CD14-positive monocyte (primary cell): ENCODE data around the gene NPAS3. TPM values are rescaled to one million over a fixed set of nuclear protein-coding genes. Genes with fewer than 3 reads are reported as not detected.

Experiments used
- DNase-seq, 3 donors: peaks; one replicate each; pipeline ENCODE4 v3.0.0-alpha.2; 2011 to 2022
- H2AFZ ChIP-seq: 2 replicates; pipeline ENCODE4 v1.6.0; 2012; ENCODE audit warnings: mild to moderate bottlenecking, low read depth, low read length, inconsistent platforms; ENCODE audit not compliant: insufficient read depth, poor library complexity, severe bottlenecking
- H3K27ac ChIP-seq, 2 donors: 1 replicate in 1 of 2; 2 replicates in 1 of 2; pipeline ENCODE4 v1.5.1; 2012 to 2013; ENCODE audit warnings: low read length in 2 of 2, control low read depth in 1 of 2, inconsistent platforms in 1 of 2, low read depth in 1 of 2, mild to moderate bottlenecking in 1 of 2
- H3K27me3 ChIP-seq, 2 donors: one replicate each; pipeline versions ENCODE4 v1.6.0 to v1.6.1; 2011 to 2013; ENCODE audit warnings: low read length in 2 of 2; ENCODE audit not compliant: control insufficient read depth in 2 of 2, insufficient read depth in 2 of 2
- H3K36me3 ChIP-seq, 2 donors: replicated peaks in 1 of 2; 1 replicate in 1 of 2; 2 replicates in 1 of 2; pipeline versions ENCODE4 v1.5.1 to v1.6.1; 2012 to 2013; ENCODE audit warnings: low read length in 2 of 2, control low read depth in 1 of 2, inconsistent platforms in 1 of 2, mild to moderate bottlenecking in 1 of 2; ENCODE audit not compliant: insufficient read depth in 2 of 2, control insufficient read depth in 1 of 2
- H3K4me1 ChIP-seq, 2 donors: 1 replicate in 1 of 2; 2 replicates in 1 of 2; pipeline versions ENCODE4 v1.5.1 to v1.6.1; 2012 to 2013; ENCODE audit warnings: low read length in 2 of 2, control low read depth in 1 of 2, inconsistent platforms in 1 of 2, mild to moderate bottlenecking in 1 of 2, moderate library complexity in 1 of 2; ENCODE audit not compliant: insufficient read depth in 2 of 2, control insufficient read depth in 1 of 2
- H3K4me2 ChIP-seq: replicated peaks from 2 replicates; pipeline ENCODE3; 2012; ENCODE audit warnings: low read length, moderate library complexity, mild to moderate bottlenecking; ENCODE audit not compliant: poor library complexity, severe bottlenecking; ENCODE audit errors: extremely low read depth
- H3K4me3 ChIP-seq, 3 experiments: fragments of 200-600 bp in 1 of 3; sonication (generic) in 1 of 3; replicated peaks in 1 of 3; 1 replicate in 2 of 3; 2 replicates in 1 of 3; pipeline ENCODE4 v1.5.1; 2011 to 2013; ENCODE audit warnings: low read length in 3 of 3, mild to moderate bottlenecking in 3 of 3, control low read depth in 2 of 3, low read depth in 2 of 3, inconsistent platforms in 1 of 3, moderate library complexity in 1 of 3
- H3K79me2 ChIP-seq: 2 replicates; pipeline ENCODE4 v1.6.0; 2012; ENCODE audit warnings: mild to moderate bottlenecking, control low read depth, inconsistent platforms, low read length, moderate library complexity; ENCODE audit not compliant: insufficient read depth
- H3K9ac ChIP-seq: 2 replicates; pipeline ENCODE4 v1.6.0; 2017; ENCODE audit warnings: low read length, mild to moderate bottlenecking; ENCODE audit not compliant: insufficient read depth, poor library complexity, severe bottlenecking
- H3K9me3 ChIP-seq, 2 donors: replicated peaks in 1 of 2; 1 replicate in 1 of 2; 2 replicates in 1 of 2; pipeline versions ENCODE4 v1.5.1 to v1.6.1; 2012 to 2013; ENCODE audit warnings: low read length in 2 of 2, control low read depth in 1 of 2; ENCODE audit not compliant: control insufficient read depth in 1 of 2, insufficient read depth in 1 of 2
- H4K20me1 ChIP-seq: 2 replicates; pipeline ENCODE4 v1.6.0; 2012; ENCODE audit warnings: mild to moderate bottlenecking, low read length, control low read depth, moderate library complexity; ENCODE audit not compliant: insufficient read depth
- H3K27ac Mint-ChIP-seq, 7 donors: one replicate each; pipeline ENCODE4 v1.8.0; 2020; ENCODE audit warnings: mild to moderate bottlenecking in 7 of 7, mixed read lengths in 7 of 7, moderate library complexity in 6 of 7, inconsistent platforms in 2 of 7
- H3K27me3 Mint-ChIP-seq, 3 donors: one replicate each; pipeline ENCODE4 v1.8.0; 2021 to 2022; ENCODE audit warnings: low read depth in 3 of 3, mild to moderate bottlenecking in 3 of 3, mixed read lengths in 3 of 3, moderate library complexity in 3 of 3, inconsistent platforms in 1 of 3
- H3K36me3 Mint-ChIP-seq, 2 donors: one replicate each; pipeline ENCODE4 v1.8.0; 2020; ENCODE audit warnings: mixed read lengths in 2 of 2, inconsistent platforms in 1 of 2, mild to moderate bottlenecking in 1 of 2
- H3K4me1 Mint-ChIP-seq: one replicate; pipeline ENCODE4 v1.8.0; 2020; ENCODE audit warnings: mild to moderate bottlenecking, mixed read lengths
- H3K4me3 Mint-ChIP-seq, 2 donors: one replicate each; pipeline ENCODE4 v1.8.0; 2020; ENCODE audit warnings: mild to moderate bottlenecking in 2 of 2, mixed read lengths in 2 of 2, moderate library complexity in 1 of 2
- H3K9me3 Mint-ChIP-seq, 7 donors: one replicate each; pipeline ENCODE4 v1.8.0; 2020 to 2022; ENCODE audit warnings: mixed read lengths in 7 of 7, mild to moderate bottlenecking in 6 of 7, moderate library complexity in 6 of 7, inconsistent platforms in 2 of 7
- CTCF ChIP-seq: fragments of 200-600 bp; IDR thresholded peaks from one replicate; pipeline ENCODE4 v1.8.0; 2022; ENCODE audit warnings: antibody characterized with exemption, mild to moderate bottlenecking
- WGBS: methylation state at CpG from one replicate; pipeline ENCODE4 v1.1.5; 2013; ENCODE audit warnings: missing lambda C conversion rate; ENCODE audit not compliant: insufficient coverage; 5-methylcytosine and 5-hydroxymethylcytosine counted together
- intact Hi-C, 2 donors: fragments of 100-400 bp; cut with micrococcal nuclease; formaldehyde crosslinking; loops; one replicate each; pipeline versions ENCODE4 v1.15.0 to v1.15.1; 2023
- polyA plus RNA-seq, 3 donors: library from polyadenylated mRNA; depleted of rRNA in 1 of 3; unstranded in 2 of 3; stranded (reverse) in 1 of 3; fragments of 300-500 nt in 2 of 3; fragments of >200 nt in 1 of 3; fragmentation: Illumina TruSeq in 2 of 3; gene quantifications; 1 replicate in 2 of 3; 2 replicates in 1 of 3; pipeline ENCODE4 v1.2.3, GENCODE V29; 2012 to 2021

NPAS3 gene
- polyA plus RNA-seq, 3 donors = not detected

- H4K20me1 ChIP-seq = no peaks in the 10 kb centered on the region
- Mint-ChIP-seq H3K4me3 (no peak overlapping the region), H3K36me3 (no peaks in the 10 kb centered on the region), H3K4me1 (no peaks in the 10 kb centered on the region), H3K9me3 (peaks cover 0 to 3% (median 0%) of the 10 kb centered on the region in 7 donors), H3K27ac (no peak overlapping the region), H3K27me3 (no peaks in the 10 kb centered on the region)
- WGBS = 86% methylated on average over 1 of the region's 3 CpGs
- no peaks in the 10 kb centered on the region for H3K36me3 ChIP-seq
- no peak for TF ChIP-seq CTCF
- no peak overlapping the region for H3K4me3 ChIP-seq
- no peak overlapping the region for H3K27ac ChIP-seq
- no peak overlapping the region for H2AFZ ChIP-seq
- no peak overlapping the region for H3K9ac ChIP-seq
- DNase-seq = no peak
- no peaks in the 10 kb centered on the region for H3K4me1 ChIP-seq
- no peaks in the 10 kb centered on the region for H3K27me3 ChIP-seq
- no peaks in the 10 kb centered on the region for H3K79me2 ChIP-seq
- intact Hi-C loops = no loop called here
- H3K4me2 ChIP-seq = no peak overlapping the region
- H3K9me3 ChIP-seq = no peaks in the 10 kb centered on the region
These were observed 32.0 kb upstream of the NPAS3 start for GRCh38 chr14:32906672-32907071.

GRCh38 chr14:32908196-32909084 is 30.2 kb upstream of the NPAS3 start:
- peaks cover 0 to 2% (median 0%) of the 10 kb centered on the region in 3 donors for H3K27me3 Mint-ChIP-seq
- H2AFZ ChIP-seq = no peak overlapping the region
- H3K9me3 ChIP-seq = no peaks in the 10 kb centered on the region
- no peaks in the 10 kb centered on the region for H3K36me3 Mint-ChIP-seq
- no peaks in the 10 kb centered on the region for H3K79me2 ChIP-seq
- H3K9me3 Mint-ChIP-seq = peaks cover 0 to 3% (median 0%) of the 10 kb centered on the region in 7 donors
- no peak overlapping the region for H3K4me3 Mint-ChIP-seq
- H3K27ac ChIP-seq = no peak overlapping the region
- H3K4me1 Mint-ChIP-seq = no peaks in the 10 kb centered on the region
- no peak for DNase-seq
- H3K9ac ChIP-seq = no peak overlapping the region
- H3K27ac Mint-ChIP-seq = no peak overlapping the region
- no peaks in the 10 kb centered on the region for H4K20me1 ChIP-seq
- 93% methylated on average over 3 of the region's 9 CpGs for WGBS
- H3K4me2 ChIP-seq = no peak overlapping the region
- no peak overlapping the region for H3K4me3 ChIP-seq
- intact Hi-C loops = no loop called here
- H3K36me3 ChIP-seq = no peaks in the 10 kb centered on the region
- H3K4me1 ChIP-seq = no peaks in the 10 kb centered on the region
- no peak for TF ChIP-seq CTCF
- H3K27me3 ChIP-seq = no peaks in the 10 kb centered on the region
